Muscle of arm (tissue), 12 donors: Measurements from ENCODE around the gene UPF2. TPM values are rescaled to one million over a fixed set of nuclear protein-coding genes. Genes with fewer than 3 reads are reported as not detected.

Experiments used
- DNase-seq: peaks from one replicate; pipeline ENCODE4 v3.0.0-alpha.2; 2013
- polyA plus RNA-seq, 12 donors: library from polyadenylated mRNA; unstranded; fragments of 120-200 nt; gene quantifications; one replicate each; pipeline ENCODE4 v1.2.1, GENCODE V29; 2013; ENCODE audit not compliant: insufficient read length in 12 of 12

UPF2 gene
- polyA plus RNA-seq, 12 donors, result 20.4 to 80.5 (median 24.0) TPM

DNA sequence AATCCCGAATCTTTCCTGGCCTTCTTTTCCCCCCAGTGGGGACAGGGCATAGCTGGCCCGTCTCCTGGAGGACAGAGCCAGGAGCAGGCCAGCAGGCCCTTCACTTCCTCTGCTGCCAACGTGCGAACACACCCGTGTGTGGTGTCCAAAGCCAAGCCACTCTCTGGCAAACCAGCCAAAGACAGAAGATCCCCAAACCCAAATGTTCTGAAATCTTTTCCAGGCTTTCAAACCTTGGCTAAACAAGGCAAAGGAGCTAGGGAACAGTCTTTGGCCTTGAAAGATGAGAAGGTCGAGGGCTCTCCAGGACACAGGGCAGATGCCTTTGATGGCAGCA, 156.5 kb downstream of the UPF2 start:
- DNase-seq, result no peak

- DNase-seq, result no peak
Observed at GRCh38 chr10:11885437-11886137, 157.0 kb downstream of the UPF2 start.

GRCh38 chr10:11884706-11885423, 157.7 kb downstream of the UPF2 start:
- no peak for DNase-seq

- DNase-seq, result no peak
Observed at GRCh38 chr10:11882646-11883375, 159.8 kb downstream of the UPF2 start.

DNA sequence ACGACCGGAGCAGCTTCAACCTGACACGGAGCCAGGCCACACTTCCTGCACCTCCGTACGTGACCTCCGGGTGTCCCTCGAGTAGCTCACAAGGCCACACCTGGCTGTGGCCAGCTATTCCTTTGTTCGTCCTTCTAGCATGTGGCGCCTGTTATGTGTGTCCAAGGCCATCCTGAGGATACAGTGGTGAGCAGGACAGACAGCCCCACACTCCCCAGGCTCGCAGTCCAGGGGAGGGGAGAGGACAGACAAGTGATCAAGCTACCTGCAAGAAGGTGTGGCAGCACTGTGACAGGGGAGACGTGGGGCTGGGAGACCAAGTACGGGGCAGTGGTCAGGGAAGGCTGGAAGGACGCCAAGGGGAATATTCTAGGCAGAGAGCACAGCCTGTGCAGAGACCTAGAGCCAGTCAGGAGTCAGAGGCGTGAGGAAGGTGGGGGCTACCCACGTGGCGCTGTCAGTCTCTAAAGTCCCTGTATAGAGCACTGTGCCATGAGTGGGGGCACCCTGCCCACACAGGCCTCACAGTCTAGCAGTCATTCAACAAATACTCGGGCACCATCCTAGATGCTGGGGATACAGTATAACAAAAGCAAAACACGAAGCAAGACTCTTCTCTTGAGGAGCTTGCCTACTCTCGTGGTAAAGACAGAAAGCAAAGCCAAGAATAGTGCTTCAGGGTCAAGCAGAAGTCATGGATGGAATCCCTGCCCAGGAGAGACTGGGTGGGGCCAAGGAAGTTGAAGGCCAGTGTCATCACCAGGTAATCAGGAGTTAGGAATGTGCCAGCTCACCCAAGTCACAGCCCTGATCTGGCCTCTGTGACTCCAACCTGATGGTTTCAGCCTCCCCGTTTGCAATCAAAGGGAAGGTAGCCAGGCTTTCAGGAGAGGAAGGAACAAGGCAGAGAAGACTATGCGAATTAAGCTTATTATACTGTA, 160.9 kb downstream of the UPF2 start:
- no peak for DNase-seq

DNA sequence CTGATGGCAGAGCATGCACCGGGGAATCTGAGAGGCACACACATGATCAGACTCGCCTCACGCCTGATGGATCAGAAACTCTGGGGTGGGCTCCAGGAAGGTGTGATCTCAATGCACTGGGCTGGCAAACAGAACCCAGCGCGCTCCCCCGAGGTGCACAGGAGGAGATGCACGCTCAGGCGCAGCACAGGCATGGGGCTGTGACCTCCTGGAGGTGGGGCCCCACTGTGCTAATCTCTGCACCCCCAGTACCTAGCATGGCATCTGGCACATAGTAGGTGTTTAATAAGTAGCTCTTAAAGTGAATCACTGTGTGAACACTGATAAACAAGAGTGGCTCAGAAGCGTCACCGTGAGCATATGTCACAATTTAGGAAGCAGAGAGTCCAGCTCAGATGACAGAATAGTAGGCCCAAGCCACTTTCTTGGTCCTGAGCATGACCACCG, 161.6 kb downstream of the UPF2 start:
- DNase-seq, result no peak

DNA sequence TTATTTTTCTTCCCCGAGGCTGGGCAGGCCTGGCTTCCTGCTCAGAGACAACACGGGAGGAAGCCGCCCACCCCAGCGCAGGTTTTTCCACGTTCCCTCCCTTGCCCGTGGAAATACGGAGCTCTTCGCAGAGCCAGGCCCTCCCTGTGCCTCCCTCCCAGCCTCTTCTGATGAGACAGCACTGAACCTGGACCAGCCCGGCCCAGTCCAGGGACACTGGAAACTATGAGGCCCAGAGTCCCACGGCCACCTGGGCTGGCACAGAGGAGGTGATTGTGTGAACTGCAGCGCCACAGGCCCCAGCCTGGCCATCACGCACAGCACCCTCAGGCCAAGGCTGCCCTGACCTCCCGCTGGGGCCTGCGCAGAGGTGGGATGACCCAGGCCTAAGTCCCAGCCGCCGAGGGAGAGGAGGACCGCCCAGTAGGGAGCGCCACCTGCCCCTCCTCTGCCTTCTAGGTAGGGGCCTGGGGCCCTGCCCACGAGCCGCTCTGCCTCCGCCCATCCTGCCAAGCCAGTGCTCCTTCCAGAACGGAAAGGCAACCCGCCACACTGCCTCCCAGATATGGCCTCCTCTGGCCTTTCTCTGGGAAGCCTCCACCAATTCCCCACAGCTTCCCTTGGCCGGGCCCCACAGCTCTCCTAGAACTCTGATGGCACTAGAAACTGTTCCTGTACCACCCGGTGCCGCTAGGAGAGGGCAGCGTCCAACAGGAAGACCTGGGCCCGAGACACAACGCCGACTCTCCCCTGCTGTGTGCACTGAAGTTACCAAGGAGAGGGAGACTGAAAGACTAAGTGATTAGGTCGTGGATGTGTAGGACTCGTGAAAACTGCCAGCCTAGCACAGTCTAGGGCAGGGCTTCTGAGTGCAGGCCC, 162.2 kb downstream of the UPF2 start:
- no peak for DNase-seq

DNA sequence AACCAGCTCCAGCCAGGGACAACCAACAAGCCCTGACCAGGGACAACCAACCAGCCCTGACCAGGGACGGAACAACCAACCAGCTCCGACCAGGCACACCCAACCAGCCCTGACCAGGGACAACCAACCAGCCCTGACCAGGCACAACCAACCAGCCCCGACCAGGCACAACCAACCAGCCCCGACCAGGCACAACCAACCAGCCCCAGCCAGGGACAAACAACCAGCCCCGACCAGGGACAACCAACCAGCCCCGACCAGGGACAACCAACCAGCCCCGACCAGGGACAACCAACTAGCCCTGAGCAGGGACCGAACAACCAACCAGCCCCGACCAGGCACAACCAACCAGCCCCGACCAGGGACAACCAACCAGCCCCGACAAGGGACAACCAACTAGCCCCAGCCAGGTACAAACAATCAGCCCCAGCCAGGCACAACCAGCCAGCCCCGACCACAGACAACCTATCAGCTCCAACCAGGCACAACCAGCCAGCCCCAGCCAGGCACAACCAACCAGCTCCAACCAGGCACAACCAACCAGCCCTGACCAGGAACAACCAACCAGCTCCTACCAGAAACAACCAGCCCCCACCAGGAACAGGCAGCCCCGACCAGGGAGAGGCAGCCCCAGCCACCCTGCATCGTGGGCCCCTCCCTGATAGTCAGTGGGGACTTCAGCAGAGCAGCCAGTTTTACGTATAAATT, 163.1 kb downstream of the UPF2 start:
- DNase-seq, result no peak

GRCh38 chr10:11878776-11879175, 163.8 kb downstream of the UPF2 start:
- no peak for DNase-seq

DNA sequence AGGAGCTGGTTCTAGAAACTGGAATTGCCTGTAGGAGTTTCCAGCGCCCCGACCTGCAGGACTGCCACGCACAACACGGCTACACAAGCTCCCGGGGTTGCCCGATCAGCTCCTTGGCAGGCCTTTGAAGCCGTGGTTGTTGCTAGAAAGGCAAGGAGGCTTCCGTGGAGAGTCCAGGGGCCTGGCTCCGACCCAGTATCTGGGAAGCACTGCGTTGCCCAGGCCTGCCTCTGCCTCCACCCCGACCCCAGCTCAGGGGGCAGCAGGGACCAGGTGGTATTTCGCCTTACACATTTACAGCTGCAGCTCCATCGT, 165.1 kb downstream of the UPF2 start:
- no peak for DNase-seq

GRCh38 chr10:11876805-11877590, 165.6 kb downstream of the UPF2 start:
- DNase-seq, result no peak

- no peak for DNase-seq
Observed at GRCh38 chr10:11876324-11876723, 166.3 kb downstream of the UPF2 start.

DNA sequence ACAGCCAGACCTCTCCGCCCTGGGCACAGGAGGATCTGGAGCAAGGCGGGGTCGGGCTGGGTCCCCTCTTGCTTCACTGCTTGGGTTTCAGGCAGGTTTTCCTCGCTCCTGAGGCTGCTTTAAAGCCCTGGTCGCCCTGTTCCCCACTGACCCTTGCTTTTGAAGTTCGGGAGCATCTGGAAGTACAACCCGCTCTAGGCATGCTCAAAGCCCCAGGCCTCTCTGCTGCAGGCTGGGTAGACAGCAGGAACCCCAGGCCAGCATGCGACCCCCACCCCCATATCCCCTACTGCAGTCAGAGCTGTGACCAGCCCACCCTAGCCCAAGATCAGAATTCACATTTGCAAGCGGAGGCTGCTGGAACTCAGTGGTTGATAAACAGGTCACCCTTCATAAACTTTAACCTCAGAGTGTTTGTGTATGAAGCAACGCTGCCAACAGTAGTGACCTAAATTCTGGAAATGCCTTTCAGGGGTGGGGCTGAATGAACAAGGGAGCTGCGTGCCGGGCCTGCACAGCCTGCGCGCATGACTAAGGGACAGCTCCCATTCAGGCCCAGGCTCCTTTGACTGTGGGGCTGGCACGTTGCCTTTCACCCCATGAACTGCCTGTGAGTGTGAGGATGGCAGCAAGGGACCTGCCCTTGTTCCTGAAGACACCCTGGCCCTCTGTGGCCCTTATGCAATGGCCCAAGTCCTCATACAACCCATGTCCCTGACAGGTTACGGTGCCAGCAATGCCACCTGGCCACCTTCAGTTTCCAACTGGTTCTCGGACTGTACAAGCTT, 166.9 kb downstream of the UPF2 start:
- peak; percentile 30 for DNase-seq

- peak; percentile 38 for DNase-seq
Observed at GRCh38 chr10:11874568-11875493, 167.8 kb downstream of the UPF2 start.

- no peak for DNase-seq
Observed at GRCh38 chr10:11871466-11871865, 171.1 kb downstream of the UPF2 start.

GRCh38 chr10:11870900-11871400, 171.7 kb downstream of the UPF2 start:
- no peak for DNase-seq

DNA sequence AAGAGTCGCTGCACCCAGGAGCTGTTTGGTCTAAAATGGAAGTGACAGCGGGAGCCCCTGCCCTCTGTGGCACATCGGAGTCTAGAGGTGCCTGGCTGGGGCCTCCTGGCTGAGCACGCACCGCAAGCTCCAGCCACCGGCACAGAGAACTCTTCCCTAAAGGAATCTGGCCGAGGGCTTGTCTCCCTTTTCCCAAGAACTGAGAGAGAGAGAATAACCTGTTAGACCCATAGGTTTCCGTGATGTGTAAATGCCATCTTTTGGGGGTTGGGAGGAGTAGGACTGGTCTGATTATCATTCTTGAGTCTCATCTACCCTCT, 172.2 kb downstream of the UPF2 start:
- DNase-seq, result no peak
